Measurements from ENCODE around the gene P2RY10. TPM values are rescaled to one million over a fixed set of nuclear protein-coding genes. Genes with fewer than 3 reads are reported as not detected.
"Not testable (repeated sequence)": the region's sequence is repeated elsewhere in the genome, so short reads cannot be mapped to it uniquely, and the experiment has no call there.

P2RY10 gene
- total RNA-seq = not detected

GRCh38 chrX:78945186-78945912, at the start of gene P2RY10:
P2RY10 (plus strand) TSS chrX:78945391; CDS start chrX:78960521, 15,130 bp downstream.
- ATAC-seq (no peak), DNase-seq (ENCODE audit: low spot score) (no peak)

GRCh38 chrX:78922754-78923153, 22.4 kb upstream of the P2RY10 start:
- DNase-seq (ENCODE audit: low spot score) (no peak), ATAC-seq (no peak)

GRCh38 chrX:78923198-78924015, 21.8 kb upstream of the P2RY10 start:
- no peak for DNase-seq (ENCODE audit: low spot score)

GRCh38 chrX:78931814-78932213, 13.4 kb upstream of the P2RY10 start:
- no peak for DNase-seq (ENCODE audit: low spot score)
- ATAC-seq = no peak

More at GRCh38 chrX:78923198-78924015, 21.8 kb upstream of the P2RY10 start:
- ATAC-seq = no peak

- DNase-seq (ENCODE audit: low spot score) = no peak
- ATAC-seq = no peak
Observed at GRCh38 chrX:78934866-78935265, 10.3 kb upstream of the P2RY10 start.

GRCh38 chrX:78944351-78944750, 840 bp upstream of the P2RY10 start:
- DNase-seq (ENCODE audit: low spot score) (no peak), ATAC-seq (no peak)

- ATAC-seq = no peak
- DNase-seq (ENCODE audit: low spot score) = no peak
Observed at GRCh38 chrX:78946178-78946931, 1.2 kb downstream of the P2RY10 start.

- ATAC-seq = no peak
- no peak for DNase-seq (ENCODE audit: low spot score)
Observed at GRCh38 chrX:78950009-78950835, 5.0 kb downstream of the P2RY10 start.

GRCh38 chrX:78957049-78957767, 12.0 kb downstream of the P2RY10 start:
- no peak for ATAC-seq

GRCh38 chrX:78957768-78958130, 12.6 kb downstream of the P2RY10 start:
- DNase-seq (ENCODE audit: low spot score) (no peak), ATAC-seq (no peak)

More at GRCh38 chrX:78957049-78957767, 12.0 kb downstream of the P2RY10 start:
- DNase-seq (ENCODE audit: low spot score) = no peak

GRCh38 chrX:78958419-78959116, 13.4 kb downstream of the P2RY10 start:
- DNase-seq (ENCODE audit: low spot score) (no peak), ATAC-seq (no peak)

- ATAC-seq (no peak), DNase-seq (ENCODE audit: low spot score) (no peak)
Observed at GRCh38 chrX:78960888-78961287, 15.7 kb downstream of the P2RY10 start.

- ATAC-seq = no peak
- no peak for DNase-seq (ENCODE audit: low spot score)
Observed at GRCh38 chrX:78964598-78964997, 19.4 kb downstream of the P2RY10 start.

- DNase-seq (ENCODE audit: low spot score) (no peak), ATAC-seq (no peak)
Observed at GRCh38 chrX:78979789-78980464, 34.7 kb downstream of the P2RY10 start.

GRCh38 chrX:78989349-78989748, 44.2 kb downstream of the P2RY10 start:
- ATAC-seq (no peak), DNase-seq (ENCODE audit: low spot score) (no peak)

- no peak for ATAC-seq
- DNase-seq (ENCODE audit: low spot score) = no peak
Observed at GRCh38 chrX:78997870-78998558, 52.8 kb downstream of the P2RY10 start.

- not testable (repeated sequence) for ATAC-seq; DNase-seq (ENCODE audit: low spot score)
Observed at GRCh38 chrX:79007540-79007939, 62.3 kb downstream of the P2RY10 start.
